Measurements from ENCODE around the gene ADAMTSL2. TPM values are rescaled to one million over a fixed set of nuclear protein-coding genes. Genes with fewer than 3 reads are reported as not detected.

ADAMTSL2 gene
- total RNA-seq, 1 donor from 2014 or later: 10.1 TPM

GRCh38 chr9:133505186-133505830 is 29.2 kb upstream of the ADAMTSL2 start:
- H3K4me1 ChIP-seq: peaks cover 31% of the 10 kb centered on the region
- intact Hi-C loops (cut with DNase I): no loop called here
- ATAC-seq (no peak), DNase-seq (no peak)
- peaks cover 14% of the 10 kb centered on the region for H3K9me3 ChIP-seq
- H3K36me3 ChIP-seq: no peaks in the 10 kb centered on the region
- H3K27ac ChIP-seq: peak overlapping the region; percentile 69
- no peak overlapping the region for H3K4me3 ChIP-seq
- H3K27me3 ChIP-seq (ENCODE audit: low read depth): no peaks in the 10 kb centered on the region
- no peak for TF ChIP-seq CTCF (IDR thresholded peaks at IDR 0.05)

- Histone ChIP-seq H3K4me1 (peaks cover 31% of the 10 kb centered on the region), H3K36me3 (no peaks in the 10 kb centered on the region), H3K9me3 (peaks cover 14% of the 10 kb centered on the region), H3K27me3 (ENCODE audit: low read depth) (no peaks in the 10 kb centered on the region), H3K27ac (peak overlapping the region; percentile 69), H3K4me3 (no peak overlapping the region)
- intact Hi-C loops (cut with DNase I): no loop called here
- ATAC-seq (peak; percentile 18 to 31), DNase-seq (no peak)
- TF ChIP-seq CTCF (IDR thresholded peaks at IDR 0.05): no peak
Measured at GRCh38 chr9:133505901-133506652, 28.4 kb upstream of the ADAMTSL2 start.

- DNase-seq: no peak
- intact Hi-C loops (cut with DNase I): no loop called here
- peaks cover 9% of the 10 kb centered on the region for H3K9me3 ChIP-seq
- no peak for TF ChIP-seq CTCF (IDR thresholded peaks at IDR 0.05)
- no peaks in the 10 kb centered on the region for H3K27me3 ChIP-seq (ENCODE audit: low read depth)
- peak; percentile 51 to 65 for ATAC-seq
- no peaks in the 10 kb centered on the region for H3K36me3 ChIP-seq
- H3K4me1 ChIP-seq: peaks cover 31% of the 10 kb centered on the region
- peak overlapping the region; percentile 69 for H3K27ac ChIP-seq
- no peak overlapping the region for H3K4me3 ChIP-seq
Measured at GRCh38 chr9:133506653-133507038, 27.9 kb upstream of the ADAMTSL2 start.

- Histone ChIP-seq H3K9me3 (peaks cover 2% of the 10 kb centered on the region), H3K4me1 (peaks cover 31% of the 10 kb centered on the region), H3K27me3 (ENCODE audit: low read depth) (no peaks in the 10 kb centered on the region), H3K4me3 (no peak overlapping the region), H3K36me3 (no peaks in the 10 kb centered on the region), H3K27ac (peak overlapping the region; percentile 69)
- intact Hi-C loops (cut with DNase I): no loop called here
- DNase-seq: no peak
- TF ChIP-seq CTCF (IDR thresholded peaks at IDR 0.05): no peak
- no peak for ATAC-seq
Measured at GRCh38 chr9:133507246-133507965, 27.1 kb upstream of the ADAMTSL2 start.

- ATAC-seq: no peak
- no peak for TF ChIP-seq CTCF (IDR thresholded peaks at IDR 0.05)
- Histone ChIP-seq H3K27me3 (ENCODE audit: low read depth) (no peaks in the 10 kb centered on the region), H3K27ac (no peak overlapping the region), H3K4me3 (no peak overlapping the region), H3K4me1 (peaks cover 31% of the 10 kb centered on the region), H3K36me3 (no peaks in the 10 kb centered on the region), H3K9me3 (no peaks in the 10 kb centered on the region)
- DNase-seq: no peak
- intact Hi-C loops (cut with DNase I): no loop called here
Measured at GRCh38 chr9:133508046-133508445, 26.5 kb upstream of the ADAMTSL2 start.
